Measurements from ENCODE around the gene LAD1. TPM values are rescaled to one million over a fixed set of nuclear protein-coding genes. Genes with fewer than 3 reads are reported as not detected.

Gene LAD1
- total and polyA plus RNA-seq, 9 of the 15 experiments (the other 6 are each of a cell fraction or from before 2014, with no cell fraction given) = 0.31 TPM; not detected in 8

- Histone ChIP-seq H3K27ac (ENCODE audit: extremely low read depth, low read depth, low read length) (no peak overlapping the region), H3K79me2 (ENCODE audit: control insufficient read depth, insufficient read depth, low read length) (no peaks in the 10 kb centered on the region), H3K9me3 (replicated peaks; ENCODE audit: control insufficient read depth, insufficient read depth, low read depth, low read length) (no peaks in the 10 kb centered on the region), H3K4me3 (no peak overlapping the region), H3K27me3 (ENCODE audit: control insufficient read depth in 2 of 2, insufficient read depth in 2 of 2, low read length in 2 of 2) (peaks cover 33 to 69% of the 10 kb centered on the region in 2 experiments), H2AFZ (ENCODE audit: low read depth, low read length) (no peak overlapping the region), H3K4me2 (ENCODE audit: insufficient read depth, low read length) (no peak overlapping the region), H3K36me3 (ENCODE audit: control insufficient read depth, insufficient read depth, low read length) (no peaks in the 10 kb centered on the region), H3K4me1 (replicated peaks in 1 of 2; ENCODE audit: control insufficient read depth in 2 of 2, insufficient read depth in 2 of 2, low read length in 2 of 2) (no peaks in the 10 kb centered on the region), H3K9me1 (ENCODE audit: control insufficient read depth, insufficient read depth, low read length) (no peaks in the 10 kb centered on the region), H4K20me1 (replicated peaks; ENCODE audit: control insufficient read depth, insufficient read depth, low read length) (peaks cover 27% of the 10 kb centered on the region), H3K9ac (ENCODE audit: insufficient read depth in 1 of 2, low read depth in 2 of 2, low read length in 2 of 2) (no peak overlapping the region)
- ATAC-seq = peak; percentile 97
- no TSS peak for BruUV-seq (replicated peaks)
- ChIA-PET POLR2A (no interaction called here), CTCF (ENCODE audit: low intra/inter-chr PET ratio) (interaction anchor here (0.6 to 1.7 kb wide), 3 partner anchors 60 to 185 kb away, joined by 3 to 8 read pairs (median 4); no protein-coding TSS in a partner anchor)
- peak; percentile 95 for FAIRE-seq
- in situ Hi-C loops (cut with MboI) (no loop called here), intact Hi-C loops (cut with micrococcal nuclease) (loop anchor here (1.0 kb wide), 3 partner anchors 23 to 154 kb away; no protein-coding TSS in a partner anchor)
- WGBS (ENCODE audit: insufficient coverage, low coverage, missing lambda C conversion rate) = 4% methylated on average over 11 of the region's 11 CpGs
- DNase-seq (ENCODE audit: extremely low read depth in 1 of 4, low spot score in 3 of 4) = peak; percentile 86 to 92 (median 88)
- TF ChIP-seq ELF4 (CRISPR knock-in tag; IDR thresholded peaks at IDR 0.05) (0 out of 2 replicates have a peak, but pooled peaks have one; percentile 14), THRB (CRISPR knock-in tag; conservative IDR thresholded peaks at IDR 0.05) (0 out of 2 replicates have a peak, but pooled peaks have one; percentile 11), CC2D1A (IDR thresholded peaks at IDR 0.05) (0 out of 2 replicates have a peak, but pooled peaks have one; percentile 23), TFAP4 (CRISPR knock-in tag; IDR thresholded peaks at IDR 0.05; ENCODE audit: borderline replicate concordance) (no peak), RAD21 (CRISPR knock-in tag; conservative IDR thresholded peaks at IDR 0.05 in 1 of 2, IDR thresholded peaks at IDR 0.05 in 1 of 2) (peak in 1 of 2 experiments; percentile 76; a peak in 2 of 4 replicates), HES1 (IDR thresholded peaks at IDR 0.05; ENCODE audit: low read depth) (no peak), SMAD3 (CRISPR knock-in tag; conservative IDR thresholded peaks at IDR 0.05) (no peak), XRCC5 (IDR thresholded peaks at IDR 0.05; ENCODE audit: low read depth, low read length) (no peak), GATAD2B (IDR thresholded peaks at IDR 0.05; ENCODE audit: borderline replicate concordance) (no peak), CTCF (IDR thresholded peaks at IDR 0.05 in 2 of 3, conservative IDR thresholded peaks at IDR 0.05 in 1 of 3; ENCODE audit: insufficient read depth in 2 of 3, low read depth in 1 of 3, low read length in 3 of 3) (peak; percentile 88 to 98 (median 97)), DEAF1 (CRISPR knock-in tag; IDR thresholded peaks at IDR 0.05) (peak; percentile 30; the same call in 1 of the 2 replicates), RB1 (IDR thresholded peaks at IDR 0.05; ENCODE audit: low read depth) (peak; percentile 61), KLF16 (IDR thresholded peaks at IDR 0.05) (peak; percentile 63; the same call in 1 of the 2 replicates), HLTF (IDR thresholded peaks at IDR 0.05) (0 out of 2 replicates have a peak, but pooled peaks have one; percentile 10)
Observed at GRCh38 chr1:201408176-201408833, 9.2 kb upstream of the LAD1 start.

Measured in K562 (cell line).